GM18505 (cell line): Measurements from ENCODE around the gene MPRIP.

Experiments used
- ATAC-seq: cut with Tn5 transposase; IDR thresholded peaks from one replicate; pipeline ENCODE4 v1.9.1; 2021; ENCODE audit not compliant: unreplicated experiment
- POLR2A ChIP-seq: IDR thresholded peaks from 4 replicates; pipeline ENCODE4 v1.6.1; 2011; ENCODE audit warnings: borderline replicate concordance; ENCODE audit not compliant: insufficient read depth, insufficient read length; ENCODE audit errors: extremely low read depth

Gene MPRIP

DNA sequence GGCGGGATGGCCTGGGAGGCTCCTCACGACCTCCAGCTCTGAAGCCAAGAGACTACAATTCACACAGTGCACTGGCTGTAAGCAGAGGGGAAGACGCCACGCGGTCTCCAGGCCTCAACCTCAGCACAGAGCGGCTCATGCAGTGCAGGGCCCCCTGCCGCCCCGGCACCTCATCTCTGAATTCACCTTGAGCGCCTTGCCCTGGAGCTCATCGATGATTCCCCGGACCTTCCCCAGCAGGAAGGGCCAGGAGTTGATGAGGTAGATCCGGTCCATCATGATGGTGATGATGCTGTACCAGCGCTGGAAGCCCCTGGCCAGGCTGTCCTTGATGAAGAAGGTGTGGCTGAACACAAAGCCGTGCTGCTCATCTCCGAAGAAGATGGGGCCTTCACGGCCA, 181.5 kb downstream of the MPRIP start:
- no peak for TF ChIP-seq POLR2A
- no peak for ATAC-seq

- TF ChIP-seq POLR2A: no peak
- ATAC-seq: no peak
These were observed 181.9 kb downstream of the MPRIP start for GRCh38 chr17:17224137-17224536.

DNA sequence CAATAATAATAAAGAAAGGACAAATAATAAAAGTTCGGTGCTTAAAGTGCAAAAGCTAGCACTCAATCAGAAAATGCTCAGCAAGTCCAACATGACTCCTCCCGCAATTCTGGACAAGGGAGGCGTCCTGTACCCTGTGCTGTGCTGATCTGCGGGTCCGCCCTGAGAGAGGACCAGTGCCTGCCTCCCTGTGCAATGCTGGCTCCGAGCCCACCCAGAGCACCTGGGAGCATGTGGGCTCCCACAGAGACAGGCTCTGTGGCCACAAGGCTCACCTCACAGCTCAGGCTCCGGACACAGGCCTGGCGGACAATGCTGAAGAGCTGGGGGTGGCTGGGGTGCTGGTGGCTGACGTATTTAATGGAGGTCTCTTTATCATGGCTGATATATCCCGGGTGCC, 183.6 kb downstream of the MPRIP start:
- no peak for ATAC-seq
- TF ChIP-seq POLR2A: no peak

- TF ChIP-seq POLR2A: no peak
- ATAC-seq: no peak
These were observed 184.4 kb downstream of the MPRIP start for GRCh38 chr17:17226451-17227265.

DNA sequence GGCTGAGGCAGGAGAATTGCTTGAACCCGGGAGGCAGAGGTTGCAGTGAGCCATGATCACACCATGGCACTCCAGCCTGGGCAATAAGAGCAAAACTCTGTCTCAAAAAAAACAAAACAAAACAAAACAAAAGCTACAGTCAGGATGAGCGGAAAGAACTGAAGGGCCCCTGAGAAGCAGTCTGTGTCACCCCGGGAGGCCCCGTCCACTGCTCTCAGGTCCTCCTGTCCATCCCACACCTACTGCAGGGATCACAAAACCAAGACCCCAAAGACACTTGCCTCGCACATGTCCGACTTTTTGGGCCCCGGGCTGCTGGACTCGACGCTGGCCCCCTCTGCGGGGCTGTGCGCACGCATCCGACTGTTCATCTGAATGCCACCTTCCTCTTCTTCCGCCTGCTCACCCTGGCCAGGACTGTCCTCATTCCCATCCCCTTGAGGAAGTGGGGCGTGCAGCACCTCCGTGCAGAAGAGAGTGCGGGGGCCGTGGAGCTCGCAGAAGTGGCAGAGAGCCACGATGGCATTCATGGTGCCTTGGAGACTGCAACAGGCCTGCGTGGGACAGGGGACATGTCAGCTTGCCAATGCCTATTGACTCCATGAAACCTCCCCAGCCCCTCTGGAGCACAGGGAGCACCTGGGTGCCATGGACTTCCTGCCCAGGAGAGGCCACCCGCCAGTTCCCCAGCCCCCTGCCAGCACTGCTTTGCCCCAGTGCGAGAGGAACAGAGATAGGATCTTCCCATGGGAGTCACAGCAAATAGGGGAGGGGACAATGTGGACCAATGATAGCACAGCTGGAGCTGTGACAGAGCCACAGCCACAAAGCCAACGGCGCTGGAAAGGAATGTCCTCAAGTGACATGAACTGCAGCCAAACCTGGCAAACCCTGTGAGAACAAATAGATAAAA, 185.6 kb downstream of the MPRIP start:
- ATAC-seq: no peak
- TF ChIP-seq POLR2A: no peak

DNA sequence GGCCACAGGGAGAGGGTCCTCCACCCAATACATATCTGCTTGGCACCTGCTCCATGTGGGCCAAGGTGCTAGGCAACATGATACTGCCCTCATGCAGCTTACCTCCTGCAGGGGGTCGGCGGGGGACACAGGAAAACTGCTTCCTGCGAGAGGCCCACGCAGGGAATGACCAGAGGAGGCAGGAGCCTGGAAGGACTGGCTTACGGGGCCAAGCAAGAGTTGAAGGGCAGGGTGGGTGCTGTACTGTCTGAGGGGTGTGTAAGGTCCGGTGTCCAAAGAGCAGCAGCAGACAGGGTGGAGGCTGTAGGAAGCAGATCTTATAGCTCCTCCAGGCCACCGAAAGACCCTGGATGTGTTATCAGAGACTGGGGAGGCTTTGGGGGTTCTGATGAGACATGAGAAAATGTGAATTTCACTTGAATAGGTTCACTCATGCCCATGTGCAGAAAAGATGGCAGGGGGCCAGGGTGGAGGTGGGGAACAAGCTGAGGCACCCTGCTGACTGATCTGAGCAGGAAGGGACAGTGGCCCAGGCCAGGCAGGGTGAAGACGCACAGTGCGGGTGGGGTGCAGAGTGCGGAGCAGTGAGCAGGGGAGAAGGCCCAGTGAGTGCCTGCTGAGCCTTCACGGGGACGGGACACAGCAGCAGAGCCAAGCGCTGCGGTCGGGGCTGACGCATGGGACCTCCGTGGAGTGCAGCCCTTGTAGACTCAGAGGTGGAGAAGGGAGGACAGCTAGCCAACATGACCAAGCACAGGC, 186.4 kb downstream of the MPRIP start:
- ATAC-seq: no peak

DNA sequence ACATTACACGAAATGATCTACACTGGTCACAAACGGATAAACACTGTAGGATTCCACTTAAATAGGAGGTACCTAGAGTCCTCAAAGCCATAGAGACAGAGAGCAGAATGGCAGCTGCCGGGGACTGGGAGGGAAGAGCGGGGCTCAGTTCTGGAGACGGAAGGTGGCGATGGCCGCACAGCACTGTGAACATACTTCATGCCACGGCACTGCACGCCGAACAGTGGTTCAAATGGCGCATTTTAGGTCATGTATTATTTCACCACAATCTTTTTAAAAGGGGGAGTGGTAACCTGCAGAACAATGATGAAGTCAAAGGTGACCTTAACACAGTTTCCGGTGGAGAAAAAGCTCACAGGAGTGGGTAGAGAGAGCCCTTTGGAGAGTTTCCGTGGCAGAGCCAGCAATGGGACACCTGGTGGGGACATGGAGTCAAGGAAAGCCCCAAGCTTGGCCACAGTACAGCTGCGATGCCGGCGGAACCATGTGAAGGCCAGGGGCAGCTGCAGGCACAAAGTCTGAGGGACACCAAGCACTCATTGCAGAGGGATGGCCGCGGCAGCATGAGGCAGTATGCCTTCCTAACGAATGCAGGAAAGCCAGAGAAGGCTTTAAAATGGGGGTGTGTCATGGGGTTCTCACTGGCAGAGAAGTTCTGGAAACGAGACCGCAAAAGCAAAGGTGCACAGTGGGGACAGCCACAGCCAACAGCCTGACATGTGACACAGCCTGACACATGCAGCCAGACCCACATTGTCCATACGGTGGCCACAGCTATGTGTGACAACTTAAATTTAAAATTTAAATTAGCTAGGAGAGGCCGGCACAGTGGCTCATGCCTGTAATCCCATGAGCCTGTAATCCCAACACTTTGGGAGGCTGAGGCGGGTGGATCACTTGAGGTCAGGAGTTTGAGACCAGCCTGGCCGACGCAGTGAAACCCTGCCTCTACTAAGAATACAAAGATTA, 187.4 kb downstream of the MPRIP start:
- no peak for ATAC-seq

More for the DNA sequence above, 186.4 kb downstream of the MPRIP start:
- TF ChIP-seq POLR2A: no peak

GRCh38 chr17:17231621-17232302, 189.5 kb downstream of the MPRIP start:
- TF ChIP-seq POLR2A: no peak
- no peak for ATAC-seq

More for the DNA sequence above, 187.4 kb downstream of the MPRIP start:
- no peak for TF ChIP-seq POLR2A

GRCh38 chr17:17232303-17232621, 190.0 kb downstream of the MPRIP start:
- no peak for ATAC-seq
- TF ChIP-seq POLR2A: no peak

DNA sequence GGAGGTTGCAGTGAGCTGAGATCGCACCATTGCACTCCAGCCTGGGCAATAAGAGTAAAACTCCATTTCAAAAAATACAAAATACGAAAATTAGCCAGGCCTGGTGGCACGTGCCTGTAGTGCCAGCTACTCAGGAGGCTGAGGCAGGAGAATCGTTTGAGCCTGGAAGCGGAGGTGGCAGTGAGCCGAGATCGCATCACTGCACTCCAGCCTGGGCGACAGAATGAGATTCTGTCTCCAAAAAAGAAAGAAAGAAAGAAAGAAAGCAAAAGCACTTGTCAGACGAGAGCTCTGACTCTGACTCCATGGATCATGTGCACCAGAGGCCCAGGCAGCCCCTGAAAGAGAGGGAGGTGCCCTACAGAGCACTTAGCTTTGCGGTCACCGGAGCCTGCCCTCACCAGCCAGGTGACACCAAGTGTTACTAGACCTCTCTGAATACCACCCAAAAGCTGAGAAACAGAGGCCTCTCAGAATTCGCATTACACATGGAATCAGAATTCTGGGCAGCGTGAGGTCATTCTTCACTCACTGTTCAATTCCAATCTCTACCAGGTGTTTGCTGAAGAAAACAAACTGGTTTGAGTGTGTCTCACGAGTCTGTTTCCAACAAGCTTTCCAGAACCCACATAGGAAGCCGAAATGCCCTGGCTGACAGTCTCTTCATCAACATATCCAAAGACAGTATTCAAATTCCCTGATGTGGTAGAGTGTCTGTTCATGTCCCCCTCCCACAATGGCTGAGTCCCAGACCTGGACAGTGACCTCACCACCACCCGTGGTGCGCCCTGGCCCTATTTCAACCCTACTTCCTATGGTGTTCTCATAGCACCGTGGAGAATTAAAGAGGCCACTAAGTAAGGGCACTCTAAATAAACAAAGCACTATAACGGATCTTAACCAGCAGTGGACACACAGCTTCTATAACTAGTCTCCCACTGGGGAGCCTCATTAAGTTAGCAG, 193.2 kb downstream of the MPRIP start:
- ATAC-seq: no peak
- TF ChIP-seq POLR2A: no peak
